ENCODE data around the gene SBF2. TPM values are rescaled to one million over a fixed set of nuclear protein-coding genes. Genes with fewer than 3 reads are reported as not detected.

Gene SBF2
- total and polyA plus RNA-seq, 2 of the 13 experiments (the other 11 are each of a cell fraction or from before 2014, with no cell fraction given) = 24.0 to 45.8 TPM

GRCh38 chr11:9748361-9748970 is 545.6 kb downstream of the SBF2 start:
- Histone ChIP-seq H3K79me2 (ENCODE audit: insufficient read depth, low read length) (no peaks in the 10 kb centered on the region), H3K27me3 (ENCODE audit: control insufficient read depth in 1 of 2, insufficient read depth in 2 of 2, low read length in 2 of 2) (no peaks in the 10 kb centered on the region), H3K9me3 (ENCODE audit: low read length) (no peaks in the 10 kb centered on the region), H4K20me1 (ENCODE audit: insufficient read depth, low read length) (no peaks in the 10 kb centered on the region), H3K36me3 (replicated peaks in 1 of 2; ENCODE audit: control insufficient read depth in 1 of 2, insufficient read depth in 2 of 2, low read length in 2 of 2) (peaks cover 4 to 7% of the 10 kb centered on the region in 2 experiments; a peak in 1 of 5 replicates), H2AFZ (ENCODE audit: low read length) (no peak overlapping the region), H3K4me1 (ENCODE audit: insufficient read depth, low read length) (peaks cover 17% of the 10 kb centered on the region), H3K9ac (ENCODE audit: insufficient read depth, low read depth, low read length) (no peak overlapping the region), H3K27ac (ENCODE audit: extremely low read length, insufficient read depth, low read length) (no peak overlapping the region), H3K4me2 (ENCODE audit: low read depth, low read length) (no peak overlapping the region), H3K4me3 (replicated peaks in 1 of 3; ENCODE audit: insufficient read depth in 1 of 3, low read depth in 2 of 3, low read length in 3 of 3) (no peak overlapping the region)
- no TSS peak for BruUV-seq (replicated peaks)
- WGBS (ENCODE audit: low lambda C conversion rate) = 69% methylated on average over 7 of the region's 7 CpGs
- DNase-seq (ENCODE audit: low spot score) (peak; percentile 63), ATAC-seq (peak; percentile 94), FAIRE-seq (peak; percentile 72)
- CTCF ChIA-PET (ENCODE audit: low intra/inter-chr PET ratio, low total read pairs) = interaction anchor here (3.1 kb wide), 1 partner anchor 135 kb away, joined by 21 read pairs; no protein-coding TSS in a partner anchor
- intact Hi-C loops (cut with micrococcal nuclease; ENCODE audit: unreplicated experiment) = loop anchor here (1.0 kb wide), 2 partner anchors 130 to 134 kb away; no protein-coding TSS in a partner anchor
- POLR2A ChIA-PET = interaction anchor here (1.0 kb wide), 1 partner anchor 10 kb away, joined by 3 read pairs; no protein-coding TSS in a partner anchor
- in situ Hi-C loops (cut with HindIII; ENCODE audit: extremely low pct_ligation_motif_present, low pct_unique_long_range_greater_than_20kb) = loop anchor here (5.0 kb wide), 1 partner anchor 136 kb away; no protein-coding TSS in a partner anchor
- TF ChIP-seq ZNF691 (CRISPR knock-in tag; IDR thresholded peaks at IDR 0.05; ENCODE audit: borderline replicate concordance, low read depth) (peak; percentile 91), ZNF687 (CRISPR knock-in tag; IDR thresholded peaks at IDR 0.05) (peak; percentile 25; the same call in 1 of the 2 replicates), ZBTB38 (CRISPR knock-in tag; IDR thresholded peaks at IDR 0.05) (0 out of 2 replicates have a peak, but pooled peaks have one; percentile 51), MYC (CRISPR knock-in tag; IDR thresholded peaks at IDR 0.05; ENCODE audit: borderline replicate concordance) (no peak), HHEX (CRISPR knock-in tag; IDR thresholded peaks at IDR 0.05) (no peak), ZNF574 (CRISPR knock-in tag; IDR thresholded peaks at IDR 0.05) (0 out of 2 replicates have a peak, but pooled peaks have one; percentile 19)
